Measurements from ENCODE around the gene HHAT.
"Not testable (repeated sequence)": the region's sequence is repeated elsewhere in the genome, so short reads cannot be mapped to it uniquely, and the experiment has no call there.

Gene HHAT

GRCh38 chr1:210657806-210658205, 329.1 kb downstream of the HHAT start:
- H3K27ac ChIP-seq = no peak overlapping the region
- DNase-seq (ENCODE audit: low read depth, low spot score) = no peak

DNA sequence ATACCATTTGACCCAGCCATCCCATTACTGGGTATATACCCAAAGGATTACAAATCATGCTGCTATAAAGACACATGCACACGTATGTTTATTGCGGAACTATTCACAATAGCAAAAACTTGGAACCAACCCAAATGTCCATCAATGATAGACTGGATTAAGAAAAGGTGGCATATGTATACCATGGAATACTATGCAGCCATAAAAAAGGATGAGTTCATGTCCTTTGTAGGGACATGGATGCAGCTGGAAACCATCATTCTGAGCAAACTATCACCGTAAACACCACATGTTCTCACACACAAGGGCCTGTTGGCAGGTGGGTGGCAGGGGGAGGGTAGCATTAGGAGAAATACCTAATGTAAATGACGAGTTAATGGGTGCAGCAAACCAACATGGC, 332.8 kb downstream of the HHAT start:
- not testable (repeated sequence) for H3K27ac ChIP-seq; DNase-seq (ENCODE audit: low read depth, low spot score)

GRCh38 chr1:210662291-210663050, 333.8 kb downstream of the HHAT start:
- no peak for DNase-seq (ENCODE audit: low read depth, low spot score)

GRCh38 chr1:210663730-210664573, 335.2 kb downstream of the HHAT start:
- no peak for DNase-seq (ENCODE audit: low read depth, low spot score)
- H3K27ac ChIP-seq = no peak overlapping the region

More at GRCh38 chr1:210662291-210663050, 333.8 kb downstream of the HHAT start:
- no peak overlapping the region for H3K27ac ChIP-seq

DNA sequence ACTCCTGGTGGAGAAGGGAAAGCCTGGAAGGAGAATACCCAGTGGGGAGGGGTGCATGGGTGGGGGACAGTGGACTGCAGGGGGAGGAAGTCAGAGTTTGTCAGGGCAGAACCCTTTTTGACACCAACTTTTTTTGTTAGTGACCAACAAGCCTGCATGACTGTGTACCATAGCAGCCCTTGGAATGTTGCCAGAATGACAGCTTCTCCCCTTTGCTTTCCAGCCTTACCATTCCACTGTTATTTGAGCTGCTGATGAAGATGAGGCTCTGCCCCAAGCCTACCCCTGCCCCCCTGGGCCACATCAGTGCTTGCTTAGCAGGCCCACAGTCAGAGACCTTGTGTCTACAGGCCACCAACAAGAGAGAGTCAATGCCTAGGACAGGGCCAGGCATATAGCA, 341.2 kb downstream of the HHAT start:
- no peak overlapping the region for H3K27ac ChIP-seq
- no peak for DNase-seq (ENCODE audit: low read depth, low spot score)

- no peak overlapping the region for H3K27ac ChIP-seq
- no peak for DNase-seq (ENCODE audit: low read depth, low spot score)
Observed at GRCh38 chr1:210674151-210674550, 345.4 kb downstream of the HHAT start.

GRCh38 chr1:210676539-210676938, 347.8 kb downstream of the HHAT start:
- no peak overlapping the region for H3K27ac ChIP-seq
- DNase-seq (ENCODE audit: low read depth, low spot score) = no peak

- DNase-seq (ENCODE audit: low read depth, low spot score) = no peak
Observed at GRCh38 chr1:210677533-210677932, 348.8 kb downstream of the HHAT start.

DNA sequence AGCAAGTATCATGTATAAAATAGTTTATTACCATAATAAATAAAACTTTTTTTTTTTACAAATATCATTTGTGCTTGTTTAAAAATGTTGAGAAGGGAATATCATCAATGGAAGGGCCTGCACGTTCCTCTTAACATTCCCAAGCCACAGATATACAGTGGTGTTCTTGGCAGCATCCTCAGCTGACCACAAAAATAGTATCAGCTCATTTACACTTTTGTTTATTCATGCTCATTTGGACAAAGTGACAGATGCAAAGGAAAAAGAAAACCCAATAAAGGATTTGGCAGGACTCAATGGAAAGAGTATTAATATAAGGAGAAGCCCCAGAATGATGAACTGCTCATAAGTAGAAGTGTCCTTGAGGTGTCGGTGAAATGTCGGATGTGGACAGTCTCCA, 349.6 kb downstream of the HHAT start:
- DNase-seq (ENCODE audit: low read depth, low spot score) = no peak
- no peak overlapping the region for H3K27ac ChIP-seq

More at GRCh38 chr1:210677533-210677932, 348.8 kb downstream of the HHAT start:
- no peak overlapping the region for H3K27ac ChIP-seq

GRCh38 chr1:210681158-210681557, 352.5 kb downstream of the HHAT start:
- no peak for DNase-seq (ENCODE audit: low read depth, low spot score)

GRCh38 chr1:210683403-210684047, 354.8 kb downstream of the HHAT start:
- DNase-seq (ENCODE audit: low read depth, low spot score) = no peak
- no peak overlapping the region for H3K27ac ChIP-seq

More at GRCh38 chr1:210681158-210681557, 352.5 kb downstream of the HHAT start:
- no peak overlapping the region for H3K27ac ChIP-seq

- no peak overlapping the region for H3K27ac ChIP-seq
- no peak for DNase-seq (ENCODE audit: low read depth, low spot score)
Observed at GRCh38 chr1:210684466-210685294, 356.0 kb downstream of the HHAT start.

- H3K27ac ChIP-seq = no peak overlapping the region
- no peak for DNase-seq (ENCODE audit: low read depth, low spot score)
Observed at GRCh38 chr1:210685295-210685650, 356.6 kb downstream of the HHAT start.

DNA sequence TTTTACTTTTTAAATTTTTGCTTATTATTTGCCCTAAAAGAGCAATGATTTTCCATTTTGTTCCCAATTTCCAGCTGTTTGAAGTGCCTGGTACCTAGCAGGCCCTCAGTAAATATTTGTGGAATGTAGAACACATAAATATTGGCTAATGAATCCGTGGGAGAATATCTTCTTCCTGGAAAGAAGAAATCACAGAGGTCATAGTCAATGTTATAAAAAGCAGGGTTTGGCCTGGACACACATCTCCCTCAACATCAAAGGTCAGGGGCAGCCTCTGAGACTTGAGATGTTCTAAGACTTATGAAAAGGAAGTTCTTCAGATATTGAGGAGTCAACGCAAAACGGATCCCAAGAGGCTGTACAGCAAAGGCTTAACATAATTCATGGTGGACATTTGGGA, 358.1 kb downstream of the HHAT start:
- H3K27ac ChIP-seq = no peak overlapping the region
- no peak for DNase-seq (ENCODE audit: low read depth, low spot score)

DNA sequence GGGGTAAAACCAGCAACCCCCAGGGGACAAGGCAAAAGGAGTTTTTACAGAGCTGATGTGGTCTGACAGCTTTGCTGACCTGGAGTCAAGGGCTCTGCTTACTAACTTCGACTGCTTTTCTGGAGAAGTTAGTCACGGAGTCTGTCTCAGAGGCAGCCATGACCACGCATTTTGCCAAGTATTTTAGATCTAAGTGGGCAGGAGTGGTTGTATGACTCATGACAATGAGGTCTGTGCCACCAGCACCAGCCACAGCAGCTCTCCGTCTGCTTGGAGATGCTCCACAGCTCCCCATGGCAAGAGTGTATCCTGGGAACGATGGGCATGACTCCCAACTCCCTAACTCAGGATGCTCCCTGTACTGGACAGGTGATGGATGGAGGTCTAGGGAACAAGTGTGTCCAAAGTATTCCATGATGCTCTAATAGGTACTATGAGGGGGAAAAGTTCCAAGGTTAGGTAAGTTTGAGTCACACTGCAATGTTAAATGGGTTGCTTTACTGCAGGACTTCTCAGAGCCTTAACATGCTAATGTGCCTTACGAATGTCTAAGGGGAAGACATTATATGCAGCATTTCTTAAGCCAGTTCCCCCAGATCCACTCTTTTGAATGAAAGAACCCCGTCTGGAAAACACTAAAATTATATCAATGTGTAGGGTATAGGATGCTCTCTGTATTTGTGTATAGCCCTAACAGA, 359.0 kb downstream of the HHAT start:
- no peak for DNase-seq (ENCODE audit: low read depth, low spot score)
- H3K27ac ChIP-seq = no peak overlapping the region

GRCh38 chr1:210688512-210689234, 360.0 kb downstream of the HHAT start:
- DNase-seq (ENCODE audit: low read depth, low spot score) = no peak
- H3K27ac ChIP-seq = no peak overlapping the region

GRCh38 chr1:210689826-210690225, 361.1 kb downstream of the HHAT start:
- no peak overlapping the region for H3K27ac ChIP-seq
- no peak for DNase-seq (ENCODE audit: low read depth, low spot score)

DNA sequence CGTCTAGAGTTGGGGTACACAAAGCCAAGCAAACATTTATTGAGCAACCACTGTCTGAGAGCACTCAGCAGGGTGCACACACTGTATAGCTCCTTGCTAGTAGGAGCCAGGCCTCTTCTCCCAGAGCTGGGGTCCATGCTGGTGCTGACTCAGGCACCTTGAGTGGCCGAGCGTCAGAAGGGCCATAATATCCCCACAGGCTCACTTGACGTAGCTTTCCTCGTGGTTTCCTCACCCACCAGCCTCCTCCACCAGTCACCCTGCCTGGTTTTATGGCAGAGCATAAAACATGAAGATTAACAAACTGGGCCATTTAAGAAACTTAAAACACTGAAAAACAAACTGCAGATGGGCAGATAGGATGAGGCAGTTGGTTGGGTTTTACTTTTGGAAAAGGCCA, 361.5 kb downstream of the HHAT start:
- no peak overlapping the region for H3K27ac ChIP-seq
- no peak for DNase-seq (ENCODE audit: low read depth, low spot score)

- H3K27ac ChIP-seq = no peak overlapping the region
- DNase-seq (ENCODE audit: low read depth, low spot score) = no peak
Observed at GRCh38 chr1:210691039-210691610, 362.4 kb downstream of the HHAT start.

All from epithelial cell of prostate (primary cell).